IPS-20b (cell line): ENCODE data around the gene GPR3.

Experiments used
- H3K27ac ChIP-seq: one replicate; pipeline ENCODE4 v1.5.1; 2013; ENCODE audit warnings: low read length
- H3K27me3 ChIP-seq: 2 replicates; pipeline ENCODE4 v1.6.1; 2013; ENCODE audit warnings: mild to moderate bottlenecking, low read length, inconsistent platforms; ENCODE audit not compliant: insufficient read depth
- H3K36me3 ChIP-seq: 2 replicates; pipeline ENCODE4 v1.6.1; 2013; ENCODE audit warnings: low read depth, mild to moderate bottlenecking, inconsistent platforms, low read length, moderate library complexity; ENCODE audit not compliant: insufficient read depth
- H3K4me1 ChIP-seq: 2 replicates; pipeline ENCODE4 v1.6.1; 2013; ENCODE audit warnings: mild to moderate bottlenecking, control low read depth, inconsistent platforms, low read length, moderate library complexity; ENCODE audit not compliant: insufficient read depth
- H3K4me3 ChIP-seq: 2 replicates; pipeline ENCODE4 v1.5.1; 2013; ENCODE audit warnings: mild to moderate bottlenecking, low read length, inconsistent platforms
- H3K9ac ChIP-seq: 2 replicates; pipeline ENCODE4 v1.6.1; 2013; ENCODE audit warnings: low read depth, mild to moderate bottlenecking, inconsistent platforms, low read length, moderate library complexity
- H3K9me3 ChIP-seq: 2 replicates; pipeline ENCODE4 v1.6.1; 2013; ENCODE audit warnings: mild to moderate bottlenecking, low read depth, low read length, inconsistent platforms; ENCODE audit not compliant: insufficient read depth

The GPR3 gene

GRCh38 chr1:27361044-27361402 lies 31.4 kb upstream of the GPR3 start:
- peak overlapping the region; percentile 77 for H3K4me3 ChIP-seq
- peaks cover 6% of the 10 kb centered on the region for H3K4me1 ChIP-seq
- H3K9ac ChIP-seq = peak overlapping the region; percentile 32; the same call in 1 of the 2 replicates

GRCh38 chr1:27361553-27361952 lies 30.9 kb upstream of the GPR3 start:
- Histone ChIP-seq H3K36me3 (no peaks in the 10 kb centered on the region), H3K4me1 (peaks cover 6% of the 10 kb centered on the region), H3K27me3 (peaks cover 49% of the 10 kb centered on the region), H3K4me3 (no peak overlapping the region), H3K9me3 (no peaks in the 10 kb centered on the region), H3K27ac (no peak overlapping the region), H3K9ac (no peak overlapping the region)

More at GRCh38 chr1:27361044-27361402, 31.4 kb upstream of the GPR3 start:
- H3K36me3 ChIP-seq = no peaks in the 10 kb centered on the region
- peaks cover 49% of the 10 kb centered on the region for H3K27me3 ChIP-seq
- no peaks in the 10 kb centered on the region for H3K9me3 ChIP-seq
- H3K27ac ChIP-seq = no peak overlapping the region

- H3K9ac ChIP-seq = no peak overlapping the region
- peaks cover 42% of the 10 kb centered on the region for H3K27me3 ChIP-seq
- no peaks in the 10 kb centered on the region for H3K9me3 ChIP-seq
- H3K4me3 ChIP-seq = no peak overlapping the region
- no peaks in the 10 kb centered on the region for H3K36me3 ChIP-seq
- H3K4me1 ChIP-seq = peaks cover 15% of the 10 kb centered on the region
- H3K27ac ChIP-seq = no peak overlapping the region
These were observed 28.4 kb upstream of the GPR3 start for GRCh38 chr1:27363766-27364695.

- peak overlapping the region; percentile 80; the same call in 1 of the 2 replicates for H3K4me3 ChIP-seq
- no peak overlapping the region for H3K27ac ChIP-seq
- no peak overlapping the region for H3K9ac ChIP-seq
- H3K36me3 ChIP-seq = no peaks in the 10 kb centered on the region
- H3K27me3 ChIP-seq = peaks cover 34% of the 10 kb centered on the region
- H3K4me1 ChIP-seq = peaks cover 15% of the 10 kb centered on the region
- H3K9me3 ChIP-seq = no peaks in the 10 kb centered on the region
These were observed 27.6 kb upstream of the GPR3 start for GRCh38 chr1:27364696-27365371.

GRCh38 chr1:27365372-27366112 lies 26.9 kb upstream of the GPR3 start:
- no peak overlapping the region for H3K27ac ChIP-seq
- no peaks in the 10 kb centered on the region for H3K36me3 ChIP-seq
- peak overlapping the region; percentile 45; the same call in 1 of the 2 replicates for H3K9ac ChIP-seq
- peak overlapping the region; percentile 80 for H3K4me3 ChIP-seq
- H3K9me3 ChIP-seq = no peaks in the 10 kb centered on the region
- peaks cover 15% of the 10 kb centered on the region for H3K4me1 ChIP-seq
- peaks cover 26% of the 10 kb centered on the region for H3K27me3 ChIP-seq

GRCh38 chr1:27366113-27366410 lies 26.4 kb upstream of the GPR3 start:
- Histone ChIP-seq H3K9ac (peak overlapping the region; percentile 45; the same call in 1 of the 2 replicates), H3K4me3 (peak overlapping the region; percentile 80), H3K27ac (no peak overlapping the region), H3K4me1 (peaks cover 15% of the 10 kb centered on the region), H3K36me3 (no peaks in the 10 kb centered on the region), H3K27me3 (peaks cover 21% of the 10 kb centered on the region), H3K9me3 (no peaks in the 10 kb centered on the region)

- peaks cover 16% of the 10 kb centered on the region for H3K27me3 ChIP-seq
- peak within 1 kb of the TSS; percentile 73; the same call in 1 of the 2 replicates for H3K9ac ChIP-seq
- H3K27ac ChIP-seq = no peak within 1 kb of the TSS
- no peaks in the 10 kb centered on the region for H3K9me3 ChIP-seq
- H3K4me3 ChIP-seq = peak within 1 kb of the TSS; percentile 80
- H3K36me3 ChIP-seq = no peaks in the 10 kb centered on the region
- H3K4me1 ChIP-seq = peaks cover 15% of the 10 kb centered on the region
These were observed 25.8 kb upstream of the GPR3 start, which contains the start of gene MAP3K6 for GRCh38 chr1:27366411-27367159. MAP3K6 (minus strand) TSS chr1:27366961; CDS start chr1:27366597, 364 bp downstream.

- Histone ChIP-seq H3K27ac (no peak overlapping the region), H3K9me3 (no peaks in the 10 kb centered on the region)
These were observed 25.2 kb upstream of the GPR3 start for GRCh38 chr1:27367160-27367650.

GRCh38 chr1:27368869-27369582 lies 23.4 kb upstream of the GPR3 start:
- H3K27me3 ChIP-seq = peaks cover 7% of the 10 kb centered on the region; the same call in 1 of the 2 replicates
- H3K9ac ChIP-seq = no peak overlapping the region
- H3K9me3 ChIP-seq = no peaks in the 10 kb centered on the region
- H3K4me3 ChIP-seq = no peak overlapping the region
- H3K36me3 ChIP-seq = no peaks in the 10 kb centered on the region
- H3K27ac ChIP-seq = no peak overlapping the region
- H3K4me1 ChIP-seq = peaks cover 15% of the 10 kb centered on the region

More at GRCh38 chr1:27367160-27367650, 25.2 kb upstream of the GPR3 start:
- Histone ChIP-seq H3K36me3 (no peaks in the 10 kb centered on the region), H3K27me3 (peaks cover 10% of the 10 kb centered on the region), H3K4me1 (peaks cover 15% of the 10 kb centered on the region), H3K4me3 (peak overlapping the region; percentile 80), H3K9ac (peak overlapping the region; percentile 73; the same call in 1 of the 2 replicates)

- no peak overlapping the region for H3K27ac ChIP-seq
- H3K36me3 ChIP-seq = no peaks in the 10 kb centered on the region
- H3K4me3 ChIP-seq = no peak overlapping the region
- H3K27me3 ChIP-seq = peaks cover 7% of the 10 kb centered on the region; the same call in 1 of the 2 replicates
- no peak overlapping the region for H3K9ac ChIP-seq
- H3K4me1 ChIP-seq = peaks cover 5% of the 10 kb centered on the region; the same call in 1 of the 2 replicates
- no peaks in the 10 kb centered on the region for H3K9me3 ChIP-seq
These were observed 20.2 kb upstream of the GPR3 start for GRCh38 chr1:27372022-27372807.
